ENCODE measurements around the gene REC8. TPM values are rescaled to one million over a fixed set of nuclear protein-coding genes. Genes with fewer than 3 reads are reported as not detected.

Gene REC8
- total and polyA plus RNA-seq, 2 of the 13 experiments (the other 11 are each of a cell fraction or from before 2014, with no cell fraction given): 3.4 to 14.7 TPM

GRCh38 chr14:24145690-24146452 lies 26.0 kb upstream of the REC8 start (continued):
- TF ChIP-seq KIAA2018 (CRISPR knock-in tag; IDR thresholded peaks at IDR 0.05; ENCODE audit: borderline replicate concordance) (0 out of 2 replicates have a peak, but pooled peaks have one; percentile 29), FOXA1 (IDR thresholded peaks at IDR 0.05) (no peak), FOXA1 (CRISPR knock-in tag; IDR thresholded peaks at IDR 0.05) (no peak), CBX2 (IDR thresholded peaks at IDR 0.05; ENCODE audit: low read depth, low read length) (no peak), CBX2 (CRISPR knock-in tag; IDR thresholded peaks at IDR 0.05; ENCODE audit: low read depth) (0 out of 2 replicates have a peak, but pooled peaks have one; percentile 53), CERS6 (CRISPR knock-in tag; IDR thresholded peaks at IDR 0.05) (no peak), ZNF782 (CRISPR knock-in tag; IDR thresholded peaks at IDR 0.05; ENCODE audit: borderline replicate concordance) (no peak), GRHL1 (CRISPR knock-in tag; conservative IDR thresholded peaks at IDR 0.05) (no peak), ADNP (CRISPR knock-in tag; IDR thresholded peaks at IDR 0.05) (no peak), TGIF2 (CRISPR knock-in tag; IDR thresholded peaks at IDR 0.05) (no peak), MLXIP (CRISPR knock-in tag; IDR thresholded peaks at IDR 0.05; ENCODE audit: borderline replicate concordance) (no peak), ZNF101 (CRISPR knock-in tag; IDR thresholded peaks at IDR 0.05; ENCODE audit: borderline replicate concordance, low read depth) (no peak), ZNF510 (CRISPR knock-in tag; IDR thresholded peaks at IDR 0.05; ENCODE audit: low read depth) (peak; percentile 86; the same call in 1 of the 2 replicates), MTF1 (CRISPR knock-in tag; IDR thresholded peaks at IDR 0.05) (no peak)

Data from HepG2 (cell line).